ENCODE data around the gene ABAT.

DNA sequence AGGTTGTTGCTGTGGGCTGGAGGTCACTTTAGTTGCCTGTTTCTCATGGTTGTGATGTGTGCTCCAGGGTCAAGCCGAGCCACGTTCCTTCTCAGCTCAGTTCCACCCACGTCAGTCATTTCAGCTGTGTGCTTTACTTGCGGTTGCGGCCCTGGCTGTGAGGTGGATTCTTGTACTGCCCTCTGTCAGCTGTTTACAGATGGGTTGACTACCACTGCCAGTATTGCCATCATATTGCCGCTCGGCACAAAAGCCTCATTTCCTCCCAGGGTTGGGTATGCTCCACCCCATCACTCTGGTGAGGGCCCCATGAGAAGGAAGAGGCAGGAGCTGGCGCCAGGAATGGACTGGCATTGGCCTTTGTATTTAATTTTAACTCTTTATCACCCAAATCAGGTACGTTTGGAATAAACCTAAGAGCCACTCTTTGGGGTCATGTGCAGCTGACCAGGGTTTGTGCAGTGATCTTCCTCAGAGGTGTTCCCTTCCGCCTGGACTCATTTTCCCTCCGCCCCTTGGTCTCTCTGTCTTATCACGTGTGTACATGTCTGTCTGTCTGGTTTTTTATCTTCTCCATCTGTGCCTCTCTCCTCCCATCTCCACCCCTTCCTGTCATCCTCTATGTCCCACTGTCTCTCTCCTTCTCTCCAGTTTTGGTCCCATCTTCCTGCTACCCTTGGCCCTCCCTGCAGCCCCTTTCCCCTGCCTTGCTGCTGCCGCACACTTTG lies 27.9 kb upstream of the ABAT start:
- TF ChIP-seq, protein P1, sequence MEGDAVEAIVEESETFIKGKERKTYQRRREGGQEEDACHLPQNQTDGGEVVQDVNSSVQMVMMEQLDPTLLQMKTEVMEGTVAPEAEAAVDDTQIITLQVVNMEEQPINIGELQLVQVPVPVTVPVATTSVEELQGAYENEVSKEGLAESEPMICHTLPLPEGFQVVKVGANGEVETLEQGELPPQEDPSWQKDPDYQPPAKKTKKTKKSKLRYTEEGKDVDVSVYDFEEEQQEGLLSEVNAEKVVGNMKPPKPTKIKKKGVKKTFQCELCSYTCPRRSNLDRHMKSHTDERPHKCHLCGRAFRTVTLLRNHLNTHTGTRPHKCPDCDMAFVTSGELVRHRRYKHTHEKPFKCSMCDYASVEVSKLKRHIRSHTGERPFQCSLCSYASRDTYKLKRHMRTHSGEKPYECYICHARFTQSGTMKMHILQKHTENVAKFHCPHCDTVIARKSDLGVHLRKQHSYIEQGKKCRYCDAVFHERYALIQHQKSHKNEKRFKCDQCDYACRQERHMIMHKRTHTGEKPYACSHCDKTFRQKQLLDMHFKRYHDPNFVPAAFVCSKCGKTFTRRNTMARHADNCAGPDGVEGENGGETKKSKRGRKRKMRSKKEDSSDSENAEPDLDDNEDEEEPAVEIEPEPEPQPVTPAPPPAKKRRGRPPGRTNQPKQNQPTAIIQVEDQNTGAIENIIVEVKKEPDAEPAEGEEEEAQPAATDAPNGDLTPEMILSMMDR (conservative IDR thresholded peaks at IDR 0.05; ENCODE audit: low read depth, low read length), result no peak
- no peak for TF ChIP-seq EZH2 (IDR thresholded peaks at IDR 0.05; ENCODE audit: borderline replicate concordance, low read depth, low read length, poor library complexity, severe bottlenecking)
